Sigmoid colon (tissue), 7 donors: ENCODE measurements around the gene GUCA2A. TPM values are rescaled to one million over a fixed set of nuclear protein-coding genes. Genes with fewer than 3 reads are reported as not detected.

Experiments used
- DNase-seq: peaks from one replicate; pipeline ENCODE4 v3.0.0-alpha.2; 2019
- H3K27ac ChIP-seq, 4 donors: fragments of 200-600 bp; sonication (generic); one replicate each; pipeline ENCODE4 v1.5.1; 2016 to 2019; ENCODE audit warnings: mild to moderate bottlenecking in 1 of 4
- H3K27me3 ChIP-seq, 3 donors: fragments of 200-600 bp; sonication (generic); one replicate each; pipeline ENCODE4 v1.5.1; 2019; ENCODE audit warnings: mild to moderate bottlenecking in 1 of 3
- H3K36me3 ChIP-seq, 4 donors: fragments of 200-600 bp; sonication (generic); one replicate each; pipeline ENCODE4 v1.5.1; 2016 to 2019
- H3K4me1 ChIP-seq, 4 donors: fragments of 200-600 bp; sonication (generic); one replicate each; pipeline ENCODE4 v1.5.1; 2017 to 2019
- H3K4me3 ChIP-seq, 4 donors: fragments of 200-600 bp; sonication (generic); one replicate each; pipeline ENCODE4 v1.5.1; 2017 to 2019; ENCODE audit warnings: mild to moderate bottlenecking in 2 of 4, moderate library complexity in 1 of 4
- H3K9me3 ChIP-seq, 4 donors: fragments of 200-600 bp in 3 of 4; sonication (generic) in 3 of 4; one replicate each; pipeline versions ENCODE4 v1.5.1 to v1.6.1; 2013 to 2019
- CTCF ChIP-seq, 4 experiments: fragments of 450-650 bp in 3 of 4; fragments of 200-600 bp in 1 of 4; IDR thresholded peaks; one replicate each; pipeline ENCODE4 v1.5.1; 2016 to 2019; ENCODE audit warnings: antibody characterized with exemption in 4 of 4, mild to moderate bottlenecking in 3 of 4, moderate library complexity in 2 of 4
- EP300 ChIP-seq, 4 donors: sonication (generic); formaldehyde crosslinking; IDR thresholded peaks; one replicate each; pipeline ENCODE4 v1.6.1; 2017; ENCODE audit warnings: antibody characterized with exemption in 4 of 4
- POLR2A ChIP-seq, 2 donors: fragments of 450-650 bp; IDR thresholded peaks; one replicate each; pipeline ENCODE4 v1.6.1; 2016; ENCODE audit warnings: antibody characterized with exemption in 2 of 2, mild to moderate bottlenecking in 2 of 2, moderate library complexity in 2 of 2
- POLR2AphosphoS5 ChIP-seq, 4 donors: sonication (generic); formaldehyde crosslinking; IDR thresholded peaks; one replicate each; pipeline ENCODE4 v1.6.1; 2017; ENCODE audit warnings: antibody characterized with exemption in 4 of 4
- WGBS, 2 donors: extraction: QIAGEN DNeasy Blood & Tissue Kit; methylation state at CpG; one replicate each; pipeline ENCODE4 v1.1.7; 2013; 5-methylcytosine and 5-hydroxymethylcytosine counted together
- intact Hi-C: fragments of 100-400 bp; cut with DNase I; formaldehyde crosslinking; loops from one replicate; pipeline ENCODE4 v1.15.1; 2023
- polyA plus RNA-seq, 3 donors: library from polyadenylated mRNA; stranded (reverse); fragments of 200-250 nt; gene quantifications; one replicate each; pipeline ENCODE4 v1.2.3, GENCODE V29; 2013
- total RNA-seq, 4 donors: library from RNA; depleted of rRNA; stranded (reverse); fragments of >200 nt; gene quantifications; one replicate each; pipeline ENCODE4 v1.1.0, GENCODE V29; 2016
- donor health status: healthy with polysubstance abuse.
- donor health status: Bipolar disorder and iron deficiency.
- donor health status: healthy.

GUCA2A gene
- total and polyA plus RNA-seq, 7 donors = 2.2 to 950 (median 523) TPM; not detected in 3

GRCh38 chr1:42130061-42130660 lies 34.4 kb downstream of the GUCA2A start:
- TF ChIP-seq CTCF (IDR thresholded peaks at IDR 0.05) (no peak), EP300 (IDR thresholded peaks at IDR 0.05) (no peak), POLR2A (IDR thresholded peaks at IDR 0.05) (no peak), POLR2AphosphoS5 (IDR thresholded peaks at IDR 0.05) (no peak)
- intact Hi-C loops = no loop called here
- Histone ChIP-seq H3K4me3 (no peak overlapping the region), H3K36me3 (no peaks in the 10 kb centered on the region), H3K4me1 (no peaks in the 10 kb centered on the region), H3K9me3 (no peaks in the 10 kb centered on the region), H3K27ac (no peak overlapping the region), H3K27me3 (no peaks in the 10 kb centered on the region)
- DNase-seq = no peak
- whole genome bisulfite sequencing, 2 donors = 88 to 90% methylated on average over 5 of the region's 5 CpGs

- Histone ChIP-seq H3K27ac (no peak overlapping the region), H3K4me1 (no peaks in the 10 kb centered on the region), H3K27me3 (no peaks in the 10 kb centered on the region), H3K9me3 (no peaks in the 10 kb centered on the region), H3K36me3 (no peaks in the 10 kb centered on the region), H3K4me3 (no peak overlapping the region)
- TF ChIP-seq EP300 (IDR thresholded peaks at IDR 0.05) = no peak
- intact Hi-C loops = no loop called here
- WGBS, 2 donors = 86 to 91% methylated on average over 3 of the region's 3 CpGs
- no peak for DNase-seq
These were observed 35.6 kb downstream of the GUCA2A start for GRCh38 chr1:42128964-42129363.

GRCh38 chr1:42128499-42128898 lies 36.0 kb downstream of the GUCA2A start:
- WGBS, 2 donors = 15 to 66% methylated on average over 2 of the region's 2 CpGs
- H3K27me3 ChIP-seq = no peaks in the 10 kb centered on the region

GRCh38 chr1:42127767-42128166 lies 36.8 kb downstream of the GUCA2A start:
- Histone ChIP-seq H3K27me3 (no peaks in the 10 kb centered on the region), H3K4me3 (no peak overlapping the region), H3K36me3 (no peaks in the 10 kb centered on the region), H3K4me1 (no peaks in the 10 kb centered on the region), H3K27ac (no peak overlapping the region), H3K9me3 (no peaks in the 10 kb centered on the region)
- intact Hi-C loops = no loop called here
- no peak for TF ChIP-seq POLR2A (IDR thresholded peaks at IDR 0.05)
- TF ChIP-seq CTCF (IDR thresholded peaks at IDR 0.05) = no peak
- TF ChIP-seq POLR2AphosphoS5 (IDR thresholded peaks at IDR 0.05) = no peak
- 92 to 96% methylated on average over 6 of the region's 6 CpGs for WGBS, 2 donors
- no peak for DNase-seq

More at GRCh38 chr1:42128499-42128898, 36.0 kb downstream of the GUCA2A start:
- H3K4me3 ChIP-seq = no peak overlapping the region
- no peaks in the 10 kb centered on the region for H3K4me1 ChIP-seq
- intact Hi-C loops = no loop called here
- no peak overlapping the region for H3K27ac ChIP-seq
- no peaks in the 10 kb centered on the region for H3K36me3 ChIP-seq
- TF ChIP-seq POLR2A (IDR thresholded peaks at IDR 0.05) (no peak), CTCF (IDR thresholded peaks at IDR 0.05) (no peak), EP300 (IDR thresholded peaks at IDR 0.05) (no peak), POLR2AphosphoS5 (IDR thresholded peaks at IDR 0.05) (no peak)
- no peaks in the 10 kb centered on the region for H3K9me3 ChIP-seq
- DNase-seq = no peak

- no peak for DNase-seq
- no peaks in the 10 kb centered on the region for H3K4me1 ChIP-seq
- H3K9me3 ChIP-seq = no peaks in the 10 kb centered on the region
- WGBS, 2 donors = 90 to 92% methylated on average over 1 of the region's 1 CpG
- no peak for TF ChIP-seq POLR2A (IDR thresholded peaks at IDR 0.05)
- no peak for TF ChIP-seq EP300 (IDR thresholded peaks at IDR 0.05)
- no peak for TF ChIP-seq POLR2AphosphoS5 (IDR thresholded peaks at IDR 0.05)
- no peak for TF ChIP-seq CTCF (IDR thresholded peaks at IDR 0.05)
- intact Hi-C loops = no loop called here
- H3K27ac ChIP-seq = no peak overlapping the region
- no peak overlapping the region for H3K4me3 ChIP-seq
- H3K27me3 ChIP-seq = no peaks in the 10 kb centered on the region
- no peaks in the 10 kb centered on the region for H3K36me3 ChIP-seq
These were observed 39.0 kb downstream of the GUCA2A start for GRCh38 chr1:42125552-42125951.
